HEK293 (cell line): ENCODE measurements around the gene MBP.

Experiments
- CTCF ChIA-PET: fragments of 350-600 bp; formaldehyde crosslinking; extraction: SDS; loops from one replicate; lab custom pipeline; 2021; ENCODE audit warnings: antibody characterized with exemption; lab: Yijun Ruan, JAX
- POLR2A ChIA-PET: fragments of 300-600 bp; formaldehyde crosslinking; extraction: SDS; loops from one replicate; lab custom pipeline; 2020; ENCODE audit warnings: antibody characterized with exemption, inconsistent platforms; lab: Yijun Ruan, JAX
- H3K27ac ChIP-seq: fragments of 200-500 bp; sonication (Bioruptor generic); 2 replicates; pipeline ENCODE4 v1.5.1; 2014; ENCODE audit warnings: low read depth, low read length, control low read depth, inconsistent platforms; ENCODE audit errors: extremely low read depth
- H3K36me3 ChIP-seq, 2 experiments: fragments of 200-500 bp in 1 of 2; sonication (Bioruptor generic) in 1 of 2; 1 replicate in 1 of 2; 2 replicates in 1 of 2; pipeline ENCODE4 v1.5.1; 2014 to 2017; ENCODE audit warnings: inconsistent platforms in 2 of 2, low read length in 2 of 2; ENCODE audit not compliant: control insufficient read depth in 2 of 2, insufficient read depth in 1 of 2
- H3K4me1 ChIP-seq: fragments of 200-500 bp; sonication (Bioruptor generic); 2 replicates; pipeline ENCODE4 v1.5.1; 2014; ENCODE audit warnings: mild to moderate bottlenecking, low read length, inconsistent platforms; ENCODE audit not compliant: control insufficient read depth, insufficient read depth
- H3K4me3 ChIP-seq: 2 replicates; pipeline ENCODE4 v1.5.1; 2011; ENCODE audit warnings: low read depth, mild to moderate bottlenecking, control low read depth, low read length, moderate library complexity
- H3K9me3 ChIP-seq: fragments of 200-500 bp; sonication (Bioruptor generic); 2 replicates; pipeline ENCODE4 v1.5.1; 2014; ENCODE audit warnings: low read depth, low read length, inconsistent platforms; ENCODE audit not compliant: control insufficient read depth, insufficient read depth
- BCL11B ChIP-seq: fragments of 450-650 bp; formaldehyde crosslinking; IDR thresholded peaks from 2 replicates; pipeline ENCODE4 v1.5.1; 2016; ENCODE audit warnings: low read depth, missing biosample characterization, missing genetic modification characterization
- KLF7 ChIP-seq: fragments of 450-650 bp; formaldehyde crosslinking; IDR thresholded peaks from 2 replicates; pipeline ENCODE4 v1.5.1; 2016; ENCODE audit warnings: missing biosample characterization, missing genetic modification characterization, borderline replicate concordance
- YY1 ChIP-seq: fragments of 450-650 bp; formaldehyde crosslinking; IDR thresholded peaks from 2 replicates; pipeline ENCODE4 v1.5.1; 2018; ENCODE audit warnings: missing biosample characterization, missing genetic modification characterization
- YY2 ChIP-seq: fragments of 450-650 bp; formaldehyde crosslinking; IDR thresholded peaks from 2 replicates; pipeline ENCODE4 v1.5.1; 2016; ENCODE audit warnings: missing biosample characterization, missing genetic modification characterization
- ZBTB1 ChIP-seq: fragments of 450-650 bp; formaldehyde crosslinking; IDR thresholded peaks from 2 replicates; pipeline ENCODE4 v1.5.1; 2016; ENCODE audit warnings: missing biosample characterization, missing genetic modification characterization
- ZIC2 ChIP-seq: fragments of 450-650 bp; formaldehyde crosslinking; IDR thresholded peaks from 2 replicates; pipeline ENCODE4 v1.5.1; 2016; ENCODE audit warnings: missing biosample characterization, missing genetic modification characterization
- ZNF10 ChIP-seq: fragments of 450-650 bp; formaldehyde crosslinking; IDR thresholded peaks from 2 replicates; pipeline ENCODE4 v1.5.1; 2017; ENCODE audit warnings: missing biosample characterization, missing genetic modification characterization
- ZNF132 ChIP-seq: fragments of 450-650 bp; formaldehyde crosslinking; IDR thresholded peaks from 2 replicates; pipeline ENCODE4 v1.5.1; 2017; ENCODE audit warnings: missing biosample characterization, missing genetic modification characterization, borderline replicate concordance
- ZNF133 ChIP-seq: fragments of 450-650 bp; formaldehyde crosslinking; IDR thresholded peaks from 2 replicates; pipeline ENCODE4 v1.5.1; 2016; ENCODE audit warnings: missing biosample characterization, missing genetic modification characterization
- ZNF157 ChIP-seq: fragments of 450-650 bp; formaldehyde crosslinking; IDR thresholded peaks from 2 replicates; pipeline ENCODE4 v1.5.1; 2016; ENCODE audit warnings: missing biosample characterization, missing genetic modification characterization
- ZNF211 ChIP-seq: fragments of 450-650 bp; formaldehyde crosslinking; IDR thresholded peaks from 2 replicates; pipeline ENCODE4 v1.5.1; 2016; ENCODE audit warnings: low read depth, missing biosample characterization, missing genetic modification characterization
- ZNF214 ChIP-seq: fragments of 450-650 bp; formaldehyde crosslinking; IDR thresholded peaks from 2 replicates; pipeline ENCODE4 v1.5.1; 2017; ENCODE audit warnings: missing biosample characterization, mild to moderate bottlenecking, missing genetic modification characterization, borderline replicate concordance
- ZNF354C ChIP-seq: fragments of 450-650 bp; formaldehyde crosslinking; IDR thresholded peaks from 2 replicates; pipeline ENCODE4 v1.5.1; 2016; ENCODE audit warnings: missing biosample characterization, missing genetic modification characterization, low read depth, borderline replicate concordance
- ZNF366 ChIP-seq: fragments of 450-650 bp; formaldehyde crosslinking; conservative IDR thresholded peaks from 2 replicates; pipeline ENCODE4 v1.5.1; 2016; ENCODE audit warnings: missing biosample characterization, missing genetic modification characterization
- ZNF510 ChIP-seq: fragments of 450-650 bp; formaldehyde crosslinking; IDR thresholded peaks from 2 replicates; pipeline ENCODE4 v1.5.1; 2018; ENCODE audit warnings: mild to moderate bottlenecking, missing genetic modification characterization, missing biosample characterization; ENCODE audit not compliant: insufficient replicate concordance
- ZNF610 ChIP-seq: fragments of 450-650 bp; formaldehyde crosslinking; IDR thresholded peaks from 2 replicates; pipeline ENCODE4 v1.5.1; 2016; ENCODE audit warnings: missing biosample characterization, missing genetic modification characterization, borderline replicate concordance
- ZNF623 ChIP-seq: fragments of 450-650 bp; formaldehyde crosslinking; IDR thresholded peaks from 2 replicates; pipeline ENCODE4 v1.5.1; 2016; ENCODE audit warnings: missing biosample characterization, missing genetic modification characterization
- ZNF768 ChIP-seq: fragments of 450-650 bp; formaldehyde crosslinking; IDR thresholded peaks from 2 replicates; pipeline ENCODE4 v1.5.1; 2018; ENCODE audit warnings: missing biosample characterization, mild to moderate bottlenecking, missing genetic modification characterization
- ZSCAN23 ChIP-seq: fragments of 450-650 bp; formaldehyde crosslinking; IDR thresholded peaks from 2 replicates; pipeline ENCODE4 v1.5.1; 2016; ENCODE audit warnings: missing biosample characterization, missing genetic modification characterization
- TF ChIP-seq, protein P1 (sequence below): fragments of 450-650 bp; formaldehyde crosslinking; IDR thresholded peaks from 2 replicates; pipeline ENCODE4 v1.5.1; 2017; ENCODE audit warnings: missing biosample characterization, missing genetic modification characterization
- TF ChIP-seq, protein P2 (sequence below): fragments of 450-650 bp; formaldehyde crosslinking; IDR thresholded peaks from 2 replicates; pipeline ENCODE4 v1.5.1; 2016; ENCODE audit warnings: missing biosample characterization, missing genetic modification characterization
- TF ChIP-seq, protein P3 (sequence below): fragments of 450-650 bp; formaldehyde crosslinking; IDR thresholded peaks from 2 replicates; pipeline ENCODE4 v1.5.1; 2016; ENCODE audit warnings: missing biosample characterization, missing genetic modification characterization

Gene MBP

DNA sequence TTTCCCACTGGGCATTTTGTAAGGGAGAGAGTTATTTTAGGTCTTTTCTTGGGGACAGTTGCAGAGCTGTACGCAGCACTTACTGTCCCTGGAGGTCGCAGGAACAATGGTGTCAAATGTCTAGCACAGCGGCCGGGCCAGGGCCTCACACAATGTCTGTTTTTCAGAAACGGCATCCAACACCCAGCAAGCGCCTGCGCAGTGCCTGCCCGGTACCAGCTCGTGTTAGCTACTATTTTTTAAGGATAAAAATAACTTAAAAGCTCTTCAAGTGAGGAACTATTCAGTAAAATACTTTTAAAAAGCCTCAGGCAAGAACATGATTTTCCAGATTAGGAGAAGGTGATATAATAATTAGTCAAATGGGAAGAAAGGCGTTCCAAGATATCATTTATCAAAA lies 90.0 kb downstream of the MBP start:
- POLR2A ChIA-PET: no interaction called here
- no peaks in the 10 kb centered on the region for H3K9me3 ChIP-seq
- peaks cover 0 to 3% of the 10 kb centered on the region in 2 experiments; a peak in 1 of 3 replicates for H3K36me3 ChIP-seq
- H3K27ac ChIP-seq: no peak overlapping the region
- TF ChIP-seq ZNF132: no peak
- TF ChIP-seq KLF7 (tag by site-specific recombination): no peak
- no peak for TF ChIP-seq ZNF623
- no peak for TF ChIP-seq ZNF610 (tag by site-specific recombination)
- no peak for TF ChIP-seq ZNF157 (tag by site-specific recombination)
- no peak for TF ChIP-seq ZNF214 (tag by site-specific recombination)
- no peak for TF ChIP-seq YY1 (tag by site-specific recombination)
- TF ChIP-seq ZNF133 (tag by site-specific recombination): no peak
- no peak for TF ChIP-seq YY2
- TF ChIP-seq, protein P1, sequence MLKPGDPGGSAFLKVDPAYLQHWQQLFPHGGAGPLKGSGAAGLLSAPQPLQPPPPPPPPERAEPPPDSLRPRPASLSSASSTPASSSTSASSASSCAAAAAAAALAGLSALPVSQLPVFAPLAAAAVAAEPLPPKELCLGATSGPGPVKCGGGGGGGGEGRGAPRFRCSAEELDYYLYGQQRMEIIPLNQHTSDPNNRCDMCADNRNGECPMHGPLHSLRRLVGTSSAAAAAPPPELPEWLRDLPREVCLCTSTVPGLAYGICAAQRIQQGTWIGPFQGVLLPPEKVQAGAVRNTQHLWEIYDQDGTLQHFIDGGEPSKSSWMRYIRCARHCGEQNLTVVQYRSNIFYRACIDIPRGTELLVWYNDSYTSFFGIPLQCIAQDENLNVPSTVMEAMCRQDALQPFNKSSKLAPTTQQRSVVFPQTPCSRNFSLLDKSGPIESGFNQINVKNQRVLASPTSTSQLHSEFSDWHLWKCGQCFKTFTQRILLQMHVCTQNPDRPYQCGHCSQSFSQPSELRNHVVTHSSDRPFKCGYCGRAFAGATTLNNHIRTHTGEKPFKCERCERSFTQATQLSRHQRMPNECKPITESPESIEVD (tag by site-specific recombination): no peak
- TF ChIP-seq ZNF366: no peak
- no peak for TF ChIP-seq ZNF10 (tag by site-specific recombination)
- TF ChIP-seq, protein P2, sequence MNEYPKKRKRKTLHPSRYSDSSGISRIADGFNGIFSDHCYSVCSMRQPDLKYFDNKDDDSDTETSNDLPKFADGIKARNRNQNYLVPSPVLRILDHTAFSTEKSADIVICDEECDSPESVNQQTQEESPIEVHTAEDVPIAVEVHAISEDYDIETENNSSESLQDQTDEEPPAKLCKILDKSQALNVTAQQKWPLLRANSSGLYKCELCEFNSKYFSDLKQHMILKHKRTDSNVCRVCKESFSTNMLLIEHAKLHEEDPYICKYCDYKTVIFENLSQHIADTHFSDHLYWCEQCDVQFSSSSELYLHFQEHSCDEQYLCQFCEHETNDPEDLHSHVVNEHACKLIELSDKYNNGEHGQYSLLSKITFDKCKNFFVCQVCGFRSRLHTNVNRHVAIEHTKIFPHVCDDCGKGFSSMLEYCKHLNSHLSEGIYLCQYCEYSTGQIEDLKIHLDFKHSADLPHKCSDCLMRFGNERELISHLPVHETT (tag by site-specific recombination): no peak
- no peak for TF ChIP-seq ZNF354C (tag by site-specific recombination)
- TF ChIP-seq BCL11B: no peak
- TF ChIP-seq ZNF211: no peak
- TF ChIP-seq, all 188 proteins: peak for 0
- CTCF ChIA-PET: interaction anchor here (0.6 to 1.2 kb wide), 2 partner anchors 59 to 138 kb away, joined by 3 read pairs; no protein-coding TSS in a partner anchor
- H3K4me3 ChIP-seq: no peak overlapping the region
- H3K4me1 ChIP-seq: no peaks in the 10 kb centered on the region

DNA sequence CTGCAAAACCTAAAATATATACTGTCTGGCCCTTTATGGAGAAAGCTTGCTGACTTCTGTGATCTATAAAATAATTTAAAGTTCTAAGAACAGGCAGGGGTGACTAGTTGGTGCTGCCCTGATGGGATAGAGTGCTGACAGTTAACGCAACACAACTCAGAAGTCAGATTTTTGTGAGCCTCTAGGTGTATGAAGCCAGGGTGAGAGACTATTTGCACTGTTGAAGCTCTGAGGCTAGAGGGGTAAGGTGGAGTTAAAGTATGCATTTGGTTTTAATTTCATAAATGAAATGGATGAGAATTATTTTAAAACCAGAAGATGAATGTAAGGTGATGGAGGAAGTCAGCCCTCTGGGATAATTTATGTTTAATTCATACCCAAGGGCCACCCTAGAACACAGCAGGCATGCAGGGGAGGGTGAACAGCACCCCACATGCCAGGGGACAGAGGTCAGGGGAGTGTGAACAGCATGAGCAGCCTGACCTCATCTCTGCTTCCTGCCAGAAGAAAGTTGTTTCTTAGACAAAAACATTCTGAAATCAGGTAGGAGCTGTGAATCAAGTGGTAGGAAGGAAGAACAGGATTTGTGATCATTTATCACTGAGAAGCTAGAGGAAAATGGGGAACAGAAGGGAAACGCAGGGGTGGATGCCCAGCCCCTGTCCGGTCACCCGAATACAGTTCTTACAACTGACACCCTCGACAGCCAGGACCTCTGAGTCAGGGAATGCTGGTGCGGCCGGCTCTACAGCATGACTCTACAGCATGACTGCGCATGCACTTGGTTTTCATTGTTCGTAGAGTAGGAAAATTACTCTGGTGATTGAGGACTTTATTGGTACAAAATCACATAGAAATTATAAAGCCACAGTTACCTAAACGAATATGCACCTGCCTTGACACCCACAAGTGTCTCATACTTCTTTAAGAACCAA lies 93.1 kb downstream of the MBP start:
- H3K27ac ChIP-seq: no peak overlapping the region
- H3K36me3 ChIP-seq: no peaks in the 10 kb centered on the region
- no peak overlapping the region for H3K4me3 ChIP-seq
- ChIA-PET POLR2A (no interaction called here), CTCF (no interaction called here)
- TF ChIP-seq, protein P3, sequence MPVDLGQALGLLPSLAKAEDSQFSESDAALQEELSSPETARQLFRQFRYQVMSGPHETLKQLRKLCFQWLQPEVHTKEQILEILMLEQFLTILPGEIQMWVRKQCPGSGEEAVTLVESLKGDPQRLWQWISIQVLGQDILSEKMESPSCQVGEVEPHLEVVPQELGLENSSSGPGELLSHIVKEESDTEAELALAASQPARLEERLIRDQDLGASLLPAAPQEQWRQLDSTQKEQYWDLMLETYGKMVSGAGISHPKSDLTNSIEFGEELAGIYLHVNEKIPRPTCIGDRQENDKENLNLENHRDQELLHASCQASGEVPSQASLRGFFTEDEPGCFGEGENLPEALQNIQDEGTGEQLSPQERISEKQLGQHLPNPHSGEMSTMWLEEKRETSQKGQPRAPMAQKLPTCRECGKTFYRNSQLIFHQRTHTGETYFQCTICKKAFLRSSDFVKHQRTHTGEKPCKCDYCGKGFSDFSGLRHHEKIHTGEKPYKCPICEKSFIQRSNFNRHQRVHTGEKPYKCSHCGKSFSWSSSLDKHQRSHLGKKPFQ (tag by site-specific recombination): no peak
- no peak for TF ChIP-seq ZNF510 (tag by site-specific recombination)
- TF ChIP-seq ZNF768 (tag by site-specific recombination): no peak
- TF ChIP-seq ZBTB1 (tag by site-specific recombination): no peak
- TF ChIP-seq ZSCAN23: no peak
- TF ChIP-seq ZIC2: peak; percentile 49; the same call in 1 of the 2 replicates
- H3K4me1 ChIP-seq: no peaks in the 10 kb centered on the region
- no peaks in the 10 kb centered on the region for H3K9me3 ChIP-seq
